GM21576 (cell line): ENCODE results near the gene INPP5B.
A peak's percentile ranks its signal among the peaks of the same experiment; 100 is the strongest.
"Not testable (repeated sequence)": the region's sequence is repeated elsewhere in the genome, so short reads cannot be mapped to it uniquely, and the experiment has no call there.

Source experiments
- ATAC-seq: cut with Tn5 transposase; IDR thresholded peaks from one replicate; pipeline ENCODE4 v1.9.1; 2021; ENCODE audit warnings: mild to moderate bottlenecking, moderate library complexity; ENCODE audit not compliant: unreplicated experiment

INPP5B gene

GRCh38 chr1:37946703-37947360 is at the start of gene INPP5B:
INPP5B (minus strand) TSS chr1:37947053; CDS start chr1:37946308, 745 bp downstream.
- ATAC-seq: peak; percentile 82

DNA sequence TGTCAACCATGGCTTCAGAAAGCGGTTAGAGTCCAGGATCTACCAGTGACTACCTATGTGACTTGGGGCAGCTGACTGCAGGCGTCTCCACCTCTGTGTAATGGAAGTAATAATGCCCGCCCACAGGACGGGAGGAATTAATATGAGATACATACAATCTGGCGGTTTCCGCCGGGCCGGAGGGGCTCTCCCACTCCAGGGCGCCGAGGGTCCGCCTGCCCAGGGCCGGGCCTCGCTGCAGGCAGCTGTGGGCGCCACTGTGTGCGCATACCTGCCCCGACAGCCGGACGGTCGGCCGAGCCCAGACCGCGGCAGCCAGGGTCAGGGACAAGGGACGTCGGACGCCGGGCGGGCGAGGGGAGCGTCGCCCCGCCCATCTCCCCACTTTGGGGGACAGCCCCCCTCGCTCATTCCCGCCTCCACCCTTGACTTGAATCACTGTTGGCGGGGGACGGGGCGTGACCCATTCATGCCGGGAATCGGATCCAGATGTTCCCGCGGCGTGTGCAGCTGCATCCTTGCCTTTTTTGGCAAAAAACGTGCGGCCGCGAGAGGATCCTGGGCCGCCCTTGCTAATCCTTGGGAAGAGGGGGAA is 49.0 kb upstream of the INPP5B start:
- no peak for ATAC-seq

DNA sequence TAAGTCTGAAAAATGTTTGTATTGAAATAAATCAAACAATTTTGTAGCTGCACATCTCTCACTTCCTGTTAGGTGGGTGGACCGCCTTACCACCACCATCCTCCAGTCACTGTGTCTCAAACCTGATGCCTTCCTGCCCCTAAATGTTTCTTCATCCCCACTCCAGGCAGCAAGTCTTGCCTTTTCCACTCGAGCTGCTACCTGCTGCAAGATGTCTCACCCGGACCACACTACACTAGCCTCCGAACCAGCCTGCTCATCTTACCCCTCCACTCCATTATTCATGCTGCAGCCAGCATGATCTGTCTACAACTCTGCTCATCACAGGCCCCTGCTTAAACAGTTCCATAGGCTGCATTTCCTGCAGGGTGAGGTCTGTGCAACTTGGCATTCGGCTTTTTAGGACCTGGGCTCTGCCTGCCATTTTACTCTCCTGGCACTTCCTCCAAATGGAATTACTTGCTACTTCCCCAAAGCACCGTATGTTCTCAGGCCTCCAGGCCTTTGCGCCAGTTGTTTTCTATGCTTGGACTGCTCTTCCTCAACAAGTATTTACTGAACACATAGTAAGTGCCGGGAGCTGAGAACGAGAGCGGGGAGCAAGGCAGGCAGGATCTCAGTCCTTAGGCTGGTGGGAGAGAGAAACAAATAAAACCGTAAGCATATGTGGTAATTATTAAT is 48.2 kb upstream of the INPP5B start:
- no peak for ATAC-seq

DNA sequence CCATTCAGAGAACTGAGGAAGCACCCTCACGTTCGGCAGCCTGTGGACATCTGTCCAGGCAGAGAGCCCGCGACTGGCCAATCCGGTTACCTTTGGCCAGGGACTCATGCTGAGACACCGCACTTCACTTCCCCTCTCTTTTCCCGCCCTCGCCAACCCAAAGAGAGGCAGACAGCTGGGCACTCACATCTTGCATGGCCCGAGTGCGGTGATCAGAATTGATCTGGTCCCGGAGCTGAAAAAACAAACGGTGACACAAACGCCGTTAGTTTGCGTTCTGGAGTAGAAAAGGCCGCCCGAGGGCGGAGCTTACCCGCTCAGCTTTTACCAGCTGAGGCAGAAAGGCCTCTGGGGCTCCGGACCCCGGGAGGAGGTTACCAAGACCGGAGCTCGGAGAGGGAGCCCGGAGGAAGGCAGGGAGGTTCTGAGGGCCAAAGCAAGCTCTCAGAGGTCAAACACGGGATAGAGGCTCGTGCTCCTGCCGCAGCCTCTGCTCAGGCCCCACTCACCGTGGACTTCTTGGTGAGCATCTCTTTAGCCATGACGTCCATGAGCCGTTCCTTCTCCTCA is 42.6 kb upstream of the INPP5B start:
- peak; percentile 47 for ATAC-seq

- no peak for ATAC-seq
These were observed 40.8 kb upstream of the INPP5B start for GRCh38 chr1:37987679-37988078.

GRCh38 chr1:37983546-37983945 is 36.7 kb upstream of the INPP5B start:
- no peak for ATAC-seq

DNA sequence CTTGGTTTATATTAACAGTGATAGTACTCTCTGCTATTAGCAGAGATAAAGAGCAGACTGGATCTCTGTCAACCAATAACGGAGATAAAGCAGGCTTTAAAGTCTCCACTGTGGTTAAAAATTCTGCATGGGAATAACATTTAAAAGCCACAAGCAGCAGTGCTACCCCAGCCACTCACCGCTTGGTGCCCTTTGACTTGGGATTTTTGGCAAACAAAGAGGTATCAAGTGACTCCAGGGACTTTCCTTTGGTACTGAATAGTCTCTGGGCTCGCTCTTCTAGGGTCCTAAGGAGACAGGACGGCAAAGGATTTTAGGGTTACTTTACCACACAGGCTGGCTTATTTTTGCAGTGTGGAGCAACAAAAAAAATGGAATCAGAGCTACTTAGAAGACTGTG is 31.7 kb upstream of the INPP5B start:
- ATAC-seq: no peak

DNA sequence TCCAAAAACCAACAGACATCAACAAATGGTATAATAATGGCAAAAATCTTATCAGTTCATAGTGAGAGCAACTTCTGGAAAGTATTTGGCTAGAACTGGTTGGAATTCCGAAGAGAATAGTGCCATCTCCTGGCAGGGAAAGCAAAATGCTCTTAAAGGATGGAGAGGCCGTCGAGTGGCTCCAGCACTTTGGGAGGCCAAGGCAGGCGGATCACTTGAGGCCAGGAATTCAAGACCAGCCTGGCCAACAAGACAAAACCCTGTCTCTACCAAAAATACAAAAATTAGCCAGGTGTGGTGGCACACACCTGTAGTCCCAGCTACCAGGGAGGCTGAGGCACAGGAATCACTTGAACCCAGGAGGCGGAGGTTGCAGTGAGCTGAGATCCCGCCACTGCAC is 28.2 kb upstream of the INPP5B start:
- ATAC-seq: not testable (repeated sequence)

DNA sequence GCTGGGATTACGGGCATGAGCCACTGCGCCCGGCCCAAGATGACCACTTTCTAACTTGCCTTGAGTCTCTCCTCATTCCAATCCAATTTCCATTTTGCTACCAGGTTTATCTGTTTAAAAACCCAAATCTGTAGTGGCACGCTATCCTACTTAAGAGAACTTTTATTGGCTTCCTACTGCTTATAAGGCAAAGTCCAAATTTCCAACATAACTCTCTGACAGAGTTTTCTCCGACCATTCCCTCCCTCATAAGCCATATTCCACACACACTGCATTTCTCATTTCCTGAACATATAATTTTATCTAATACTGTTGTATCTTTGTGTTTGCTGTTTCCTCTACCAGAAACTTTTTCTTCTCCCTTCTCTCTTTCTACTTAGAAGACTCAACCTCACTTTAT is 27.7 kb upstream of the INPP5B start:
- no peak for ATAC-seq

GRCh38 chr1:37973684-37974083 is 26.8 kb upstream of the INPP5B start:
- not testable (repeated sequence) for ATAC-seq

- no peak for ATAC-seq
These were observed 18.4 kb upstream of the INPP5B start for GRCh38 chr1:37965301-37965700.

- not testable (repeated sequence) for ATAC-seq
These were observed 17.3 kb upstream of the INPP5B start for GRCh38 chr1:37964106-37964505.

DNA sequence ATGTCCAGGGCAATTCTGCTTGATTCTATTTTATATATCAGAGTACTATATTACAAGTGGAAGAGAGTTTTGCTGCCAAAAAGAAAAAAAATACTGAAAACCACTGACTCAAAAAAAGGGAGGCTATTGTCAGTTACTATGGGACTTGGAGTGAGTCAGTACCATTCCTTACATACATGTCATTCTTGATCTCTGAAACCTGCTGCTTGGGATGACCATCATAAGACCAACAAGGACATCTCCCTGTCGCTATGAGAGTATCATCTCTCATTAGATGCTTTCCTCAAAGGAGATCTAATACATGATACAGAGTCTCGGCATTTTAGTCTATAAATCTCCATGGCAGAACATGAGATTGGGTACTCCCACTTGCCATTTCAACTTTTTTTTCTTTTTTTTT is 11.8 kb upstream of the INPP5B start:
- ATAC-seq: no peak

DNA sequence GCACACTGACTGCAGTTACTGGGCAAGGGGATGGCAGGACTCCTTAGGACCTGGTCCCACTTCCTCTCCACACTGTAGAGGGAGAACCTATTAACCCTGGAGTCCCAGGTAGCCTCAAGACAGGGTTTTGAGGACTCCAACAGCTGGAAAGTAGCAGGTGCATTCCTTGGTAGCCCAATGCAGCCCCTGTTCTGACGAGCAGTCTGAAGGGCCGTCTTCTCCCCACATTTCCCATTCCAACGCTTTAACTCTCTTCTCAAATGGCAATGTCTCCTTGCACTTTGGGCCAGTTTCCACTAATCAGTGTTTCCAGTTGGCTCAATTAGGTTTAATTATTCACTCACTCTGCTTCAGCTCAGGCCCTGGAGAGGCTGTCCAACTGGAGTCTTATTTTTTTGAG is 8.8 kb upstream of the INPP5B start:
- ATAC-seq: no peak

DNA sequence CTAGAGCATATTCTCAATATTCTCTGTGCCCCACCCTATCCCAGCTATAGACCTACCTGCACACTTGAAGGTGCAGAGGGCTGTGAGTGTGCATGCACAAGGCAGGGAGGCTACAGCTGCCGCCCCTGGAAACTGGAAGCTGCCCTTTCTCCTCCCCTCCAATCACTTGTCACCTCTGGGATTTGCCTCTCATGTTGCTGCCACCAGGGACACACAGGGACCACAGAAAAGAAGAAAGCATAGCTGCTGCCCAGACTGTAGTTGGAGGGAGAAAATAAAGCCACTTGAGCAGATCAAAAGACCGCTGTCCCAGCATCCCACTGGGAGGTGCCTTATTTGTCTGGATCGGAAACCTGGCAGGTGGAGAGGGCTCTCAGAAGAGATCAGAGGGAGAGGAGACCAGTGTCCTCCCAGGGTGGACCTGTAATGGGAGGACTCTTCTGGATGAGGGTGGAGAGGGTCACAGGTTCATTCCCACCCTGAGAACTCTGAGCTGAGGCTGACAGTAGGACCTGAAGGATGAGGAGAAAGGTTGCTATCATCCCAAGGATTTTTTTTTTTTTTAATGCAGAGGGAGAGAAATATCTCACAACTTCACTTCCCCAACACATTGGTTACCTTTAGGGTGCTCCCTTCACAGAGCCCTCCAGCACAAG is 7.6 kb upstream of the INPP5B start:
- no peak for ATAC-seq

DNA sequence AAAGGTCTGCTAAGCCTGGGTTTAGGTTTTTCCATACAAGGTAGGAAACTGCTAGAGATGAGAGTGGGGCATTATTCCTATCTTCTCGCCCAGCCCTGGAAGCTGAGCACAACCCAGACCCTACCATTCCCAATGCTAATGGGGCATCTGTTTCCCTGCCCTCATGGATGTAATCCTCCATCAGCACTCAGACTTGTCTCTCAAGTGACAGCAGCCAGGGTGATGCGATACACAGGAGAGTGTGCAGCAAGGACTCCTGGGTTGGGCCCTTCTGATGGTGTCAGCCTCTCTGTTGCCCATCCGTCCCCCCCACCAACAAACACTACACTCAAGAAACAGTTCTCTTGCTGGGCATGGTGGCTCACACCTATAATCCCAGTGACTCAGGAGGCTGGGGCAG is 5.9 kb upstream of the INPP5B start:
- no peak for ATAC-seq

DNA sequence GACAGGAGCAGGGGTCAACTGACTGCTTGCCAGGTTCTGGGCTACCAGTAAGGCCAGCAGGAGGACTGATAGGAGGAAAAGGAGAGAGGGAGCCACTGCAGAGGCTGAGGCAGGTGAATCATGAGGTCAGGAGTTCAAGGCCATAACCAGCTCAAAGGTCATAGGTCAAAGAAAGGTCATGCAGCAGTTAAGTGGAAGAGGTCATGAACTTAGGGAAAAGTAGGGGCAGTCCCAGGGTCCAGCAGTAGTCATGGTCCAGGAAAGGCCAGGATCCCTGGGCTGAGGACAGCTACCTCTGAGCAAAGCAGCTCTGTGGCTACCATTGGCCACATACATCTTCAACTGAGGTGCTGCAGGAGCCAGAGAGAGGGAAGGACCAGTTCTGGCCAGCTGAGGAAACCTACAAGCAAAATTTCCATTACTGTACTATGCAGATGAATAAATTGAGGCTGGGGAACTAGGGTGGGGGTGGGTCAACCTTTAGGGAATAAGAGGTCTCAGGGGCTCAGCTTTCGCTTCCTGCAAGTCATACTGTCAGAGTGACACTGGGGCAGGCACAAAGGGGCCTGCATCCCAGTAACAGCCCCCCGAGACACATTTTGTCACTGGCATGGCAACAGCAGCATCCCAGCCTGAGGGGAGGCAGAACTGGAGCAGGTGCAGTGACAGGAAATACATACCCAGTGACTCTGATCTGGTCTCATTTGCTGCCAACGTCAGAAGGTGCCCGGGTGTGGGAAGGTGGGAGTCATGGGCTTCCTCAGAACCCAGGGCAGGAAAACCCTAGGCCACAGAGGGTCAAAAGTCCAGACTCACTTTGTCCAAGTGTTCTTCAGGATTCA is 5.2 kb upstream of the INPP5B start:
- ATAC-seq: no peak

GRCh38 chr1:37951041-37951782 is 4.4 kb upstream of the INPP5B start:
- no peak for ATAC-seq

GRCh38 chr1:37949524-37950152 is 2.8 kb upstream of the INPP5B start:
- no peak for ATAC-seq
